Measurements from ENCODE around the gene UGT1A8.
"Not testable (repeated sequence)": the region's sequence is repeated elsewhere in the genome, so short reads cannot be mapped to it uniquely, and the experiment has no call there.

UGT1A8 gene

GRCh38 chr2:233638836-233639235 is 21.4 kb downstream of the UGT1A8 start:
- no peak for DNase-seq (ENCODE audit: low read depth in 2 of 3, low spot score in 2 of 3)

GRCh38 chr2:233639860-233640259 is 22.4 kb downstream of the UGT1A8 start:
- no peak for DNase-seq (ENCODE audit: low read depth in 2 of 3, low spot score in 2 of 3)

- no peak for DNase-seq (ENCODE audit: low read depth in 2 of 3, low spot score in 2 of 3)
Observed at GRCh38 chr2:233643128-233643527, 25.7 kb downstream of the UGT1A8 start.

- DNase-seq (ENCODE audit: low read depth in 2 of 3, low spot score in 2 of 3), result not testable (repeated sequence)
Observed at GRCh38 chr2:233646033-233646432, 28.6 kb downstream of the UGT1A8 start.

GRCh38 chr2:233650981-233651380 is 33.5 kb downstream of the UGT1A8 start:
- DNase-seq (ENCODE audit: low read depth in 2 of 3, low spot score in 2 of 3), result no peak

GRCh38 chr2:233651430-233651829 is 34.0 kb downstream of the UGT1A8 start:
- no peak for DNase-seq (ENCODE audit: low read depth in 2 of 3, low spot score in 2 of 3)

- no peak for DNase-seq (ENCODE audit: low read depth in 2 of 3, low spot score in 2 of 3)
Observed at GRCh38 chr2:233654501-233654900, 37.1 kb downstream of the UGT1A8 start.

GRCh38 chr2:233655043-233655442 is 37.6 kb downstream of the UGT1A8 start:
- DNase-seq (ENCODE audit: low read depth in 2 of 3, low spot score in 2 of 3), result no peak

GRCh38 chr2:233655943-233656342 is 38.5 kb downstream of the UGT1A8 start:
- DNase-seq (ENCODE audit: low read depth in 2 of 3, low spot score in 2 of 3), result not testable (repeated sequence)

GRCh38 chr2:233656443-233656842 is 39.0 kb downstream of the UGT1A8 start:
- DNase-seq (ENCODE audit: low read depth in 2 of 3, low spot score in 2 of 3), result no peak

GRCh38 chr2:233658610-233659009 is 41.2 kb downstream of the UGT1A8 start:
- no peak for DNase-seq (ENCODE audit: low read depth in 2 of 3, low spot score in 2 of 3)

GRCh38 chr2:233663911-233664310 is 46.5 kb downstream of the UGT1A8 start:
- no peak for DNase-seq (ENCODE audit: low read depth in 2 of 3, low spot score in 2 of 3)

- no peak for DNase-seq (ENCODE audit: low read depth in 2 of 3, low spot score in 2 of 3)
Observed at GRCh38 chr2:233668605-233669260, 51.3 kb downstream of the UGT1A8 start.

GRCh38 chr2:233671290-233672161 is 54.1 kb downstream of the UGT1A8 start, which contains the start of gene UGT1A9:
UGT1A9 (plus strand) TSS chr2:233671898; CDS start chr2:233671935, 37 bp downstream.
- no peak for DNase-seq (ENCODE audit: low read depth in 2 of 3, low spot score in 2 of 3)

GRCh38 chr2:233672886-233673285 is 55.5 kb downstream of the UGT1A8 start:
- DNase-seq (ENCODE audit: low read depth in 2 of 3, low spot score in 2 of 3), result no peak

GRCh38 chr2:233673896-233674295 is 56.5 kb downstream of the UGT1A8 start:
- no peak for DNase-seq (ENCODE audit: low read depth in 2 of 3, low spot score in 2 of 3)

- DNase-seq (ENCODE audit: low read depth in 2 of 3, low spot score in 2 of 3), result no peak
Observed at GRCh38 chr2:233674314-233674713, 56.9 kb downstream of the UGT1A8 start.

- no peak for DNase-seq (ENCODE audit: low read depth in 2 of 3, low spot score in 2 of 3)
Observed at GRCh38 chr2:233674995-233675394, 57.6 kb downstream of the UGT1A8 start.

GRCh38 chr2:233676046-233676445 is 58.6 kb downstream of the UGT1A8 start:
- no peak for DNase-seq (ENCODE audit: low read depth in 2 of 3, low spot score in 2 of 3)

- DNase-seq (ENCODE audit: low read depth in 2 of 3, low spot score in 2 of 3), result no peak
Observed at GRCh38 chr2:233679196-233679595, 61.8 kb downstream of the UGT1A8 start.

GRCh38 chr2:233680361-233681045 is 63.1 kb downstream of the UGT1A8 start:
- DNase-seq (ENCODE audit: low read depth in 2 of 3, low spot score in 2 of 3), result no peak
